IMR-90 (cell line): ENCODE measurements around the gene CDH13. TPM values are rescaled to one million over a fixed set of nuclear protein-coding genes. Genes with fewer than 3 reads are reported as not detected.

Experiments
- ATAC-seq: fragments of 200-7000 bp; cut with Tn5 transposase; 2 replicates; pipeline ENCODE4 v1.9.1; 2020; ENCODE audit warnings: low read depth, mild to moderate bottlenecking, moderate library complexity
- BruUV-seq: library from RNA; stranded (reverse); fragments of 400-500 nt; replicated peaks from 2 replicates; lab custom pipeline; 2021; lab: Mats Ljungman, UMichigan
- CTCF ChIA-PET: fragments of 300-600 bp; formaldehyde crosslinking; extraction: SDS; loops from one replicate; lab custom pipeline; 2021; ENCODE audit warnings: antibody characterized with exemption; lab: Yijun Ruan, JAX
- POLR2A ChIA-PET: fragments of 300-600 bp; sonication (Branson Sonifier 250); formaldehyde crosslinking; loops from one replicate; lab custom pipeline; 2022; ENCODE audit warnings: antibody characterized with exemption; ENCODE audit not compliant: unreplicated experiment; lab: Charles Lee
- DNase-seq: peaks from one replicate; pipeline ENCODE4 v3.0.0; 2013
- H2AFZ ChIP-seq: replicated peaks from 2 replicates; pipeline ENCODE3; 2013; ENCODE audit warnings: low read length, mild to moderate bottlenecking; ENCODE audit not compliant: poor library complexity
- H2AK5ac ChIP-seq: 2 replicates; pipeline ENCODE4 v1.6.1; 2013; ENCODE audit warnings: low read depth, low read length, inconsistent platforms
- H2AK9ac ChIP-seq: replicated peaks from 2 replicates; pipeline ENCODE3; 2013; ENCODE audit warnings: mild to moderate bottlenecking, low read depth, low read length, moderate library complexity; ENCODE audit not compliant: poor library complexity
- H2BK120ac ChIP-seq: 2 replicates; pipeline ENCODE4 v1.6.1; 2013; ENCODE audit warnings: low read depth, low read length, inconsistent platforms
- H2BK15ac ChIP-seq: 3 replicates; pipeline ENCODE4 v1.6.1; 2013; ENCODE audit warnings: low read depth, low read length, inconsistent platforms
- H2BK20ac ChIP-seq: 2 replicates; pipeline ENCODE4 v1.6.1; 2013; ENCODE audit warnings: low read depth, mild to moderate bottlenecking, inconsistent platforms, low read length, moderate library complexity
- H2BK5ac ChIP-seq: 2 replicates; pipeline ENCODE4 v1.6.1; 2013; ENCODE audit warnings: mild to moderate bottlenecking, low read depth, low read length, inconsistent platforms; ENCODE audit not compliant: poor library complexity, severe bottlenecking
- H3K14ac ChIP-seq: replicated peaks from 2 replicates; pipeline ENCODE4 v1.6.1; 2013; ENCODE audit warnings: low read depth, low read length, inconsistent platforms
- H3K18ac ChIP-seq: 2 replicates; pipeline ENCODE4 v1.6.1; 2013; ENCODE audit warnings: low read depth, low read length, control low read depth
- H3K23ac ChIP-seq: 2 replicates; pipeline ENCODE4 v1.6.1; 2013; ENCODE audit warnings: low read depth, low read length, inconsistent platforms
- H3K27ac ChIP-seq: 2 replicates; pipeline ENCODE4 v1.5.1; 2013; ENCODE audit warnings: mild to moderate bottlenecking, control low read depth, low read length; ENCODE audit not compliant: insufficient read depth
- H3K27me3 ChIP-seq: 2 replicates; pipeline ENCODE4 v1.6.1; 2013; ENCODE audit warnings: low read length; ENCODE audit not compliant: control insufficient read depth, insufficient read depth
- H3K36me3 ChIP-seq: 2 replicates; pipeline ENCODE4 v1.6.1; 2013; ENCODE audit warnings: low read length, mixed read lengths; ENCODE audit not compliant: control insufficient read depth, insufficient read depth
- H3K4ac ChIP-seq: 2 replicates; pipeline ENCODE4 v1.6.1; 2013; ENCODE audit warnings: low read depth, low read length, inconsistent platforms
- H3K4me1 ChIP-seq: 2 replicates; pipeline ENCODE4 v1.6.1; 2013; ENCODE audit warnings: low read length, mixed read lengths; ENCODE audit not compliant: control insufficient read depth, insufficient read depth
- H3K4me2 ChIP-seq: 2 replicates; pipeline ENCODE4 v1.6.1; 2013; ENCODE audit warnings: low read depth, mild to moderate bottlenecking, control low read depth, low read length, moderate library complexity
- H3K4me3 ChIP-seq: 2 replicates; pipeline ENCODE4 v1.5.1; 2013; ENCODE audit warnings: low read depth, mild to moderate bottlenecking, control low read depth, low read length, moderate library complexity; ENCODE audit not compliant: insufficient read depth
- H3K56ac ChIP-seq: 2 replicates; pipeline ENCODE4 v1.6.1; 2013; ENCODE audit warnings: low read length, inconsistent platforms; ENCODE audit not compliant: insufficient read depth; ENCODE audit errors: extremely low read depth
- H3K79me1 ChIP-seq, 2 experiments: 2 replicates each; pipeline ENCODE4 v1.6.1; 2013; ENCODE audit warnings: low read length in 2 of 2, inconsistent platforms in 1 of 2, low read depth in 1 of 2
- H3K9ac ChIP-seq: 2 replicates; pipeline ENCODE4 v1.6.1; 2013; ENCODE audit warnings: low read depth, low read length, control low read depth
- H3K9me1 ChIP-seq: 2 replicates; pipeline ENCODE4 v1.6.1; 2013; ENCODE audit warnings: low read length, inconsistent platforms; ENCODE audit not compliant: insufficient read depth
- H3K9me3 ChIP-seq: 2 replicates; pipeline ENCODE4 v1.6.1; 2013; ENCODE audit warnings: low read length; ENCODE audit not compliant: control insufficient read depth, insufficient read depth
- H4K20me1 ChIP-seq: 2 replicates; pipeline ENCODE4 v1.6.1; 2013; ENCODE audit warnings: low read length, inconsistent platforms; ENCODE audit not compliant: insufficient read depth
- H4K5ac ChIP-seq: 2 replicates; pipeline ENCODE4 v1.6.1; 2013; ENCODE audit warnings: mild to moderate bottlenecking, low read depth, low read length, control low read depth
- H4K8ac ChIP-seq, 2 experiments: 2 replicates each; pipeline ENCODE4 v1.6.1; 2013; ENCODE audit warnings: low read depth in 2 of 2, low read length in 2 of 2, control low read depth in 1 of 2, inconsistent platforms in 1 of 2
- H4K91ac ChIP-seq: 2 replicates; pipeline ENCODE4 v1.6.1; 2013; ENCODE audit warnings: low read depth, low read length, inconsistent platforms; ENCODE audit not compliant: insufficient read depth
- BHLHE40 ChIP-seq: fragments of 150-350 bp; IDR thresholded peaks from 2 replicates; pipeline ENCODE4 v1.6.1; 2016; ENCODE audit warnings: mild to moderate bottlenecking, low read depth, low read length
- CEBPB ChIP-seq: IDR thresholded peaks from 2 replicates; pipeline ENCODE4 v1.6.1; 2012; ENCODE audit warnings: low read depth, low read length, improper control_type of control experiment
- CHD1 ChIP-seq: IDR thresholded peaks from 2 replicates; pipeline ENCODE4 v1.6.1; 2012; ENCODE audit warnings: low read depth, low read length, improper control_type of control experiment
- CTCF ChIP-seq: conservative IDR thresholded peaks from 2 replicates; pipeline ENCODE4 v1.5.1; 2012; ENCODE audit warnings: mild to moderate bottlenecking, low read depth, low read length, improper control_type of control experiment
- FOS ChIP-seq: fragments of 150-350 bp; IDR thresholded peaks from 2 replicates; pipeline ENCODE4 v1.6.1; 2016; ENCODE audit warnings: low read depth, low read length
- MAFK ChIP-seq: IDR thresholded peaks from 2 replicates; pipeline ENCODE4 v1.6.1; 2012; ENCODE audit warnings: low read depth, low read length, improper control_type of control experiment
- MAZ ChIP-seq: IDR thresholded peaks from 2 replicates; pipeline ENCODE4 v1.6.1; 2012; ENCODE audit warnings: low read depth, mild to moderate bottlenecking, low read length, improper control_type of control experiment, moderate library complexity, borderline replicate concordance
- MXI1 ChIP-seq: IDR thresholded peaks from 2 replicates; pipeline ENCODE4 v1.6.1; 2012; ENCODE audit warnings: low read depth, mild to moderate bottlenecking, low read length, moderate library complexity, borderline replicate concordance
- NFE2L2 ChIP-seq: fragments of 150-350 bp; IDR thresholded peaks from 2 replicates; pipeline ENCODE4 v1.6.1; 2016; ENCODE audit warnings: low read depth, mild to moderate bottlenecking, low read length
- POLR2A ChIP-seq: IDR thresholded peaks from 2 replicates; pipeline ENCODE4 v1.6.1; 2012; ENCODE audit warnings: mild to moderate bottlenecking, low read depth, low read length
- RAD21 ChIP-seq: IDR thresholded peaks from 2 replicates; pipeline ENCODE4 v1.6.1; 2012; ENCODE audit warnings: low read length, improper control_type of control experiment
- RCOR1 ChIP-seq: IDR thresholded peaks from 2 replicates; pipeline ENCODE4 v1.6.1; 2012; ENCODE audit warnings: mild to moderate bottlenecking, low read length, improper control_type of control experiment; ENCODE audit not compliant: insufficient replicate concordance
- RFX5 ChIP-seq: IDR thresholded peaks from 2 replicates; pipeline ENCODE4 v1.8.0; 2012; ENCODE audit warnings: low read depth, mild to moderate bottlenecking, low read length, moderate library complexity
- SMC3 ChIP-seq: fragments of 150-350 bp; IDR thresholded peaks from 2 replicates; pipeline ENCODE4 v1.6.1; 2016; ENCODE audit warnings: low read depth, mild to moderate bottlenecking, antibody characterized with exemption, low read length, moderate library complexity
- USF2 ChIP-seq: fragments of 150-350 bp; IDR thresholded peaks from 2 replicates; pipeline ENCODE4 v1.6.1; 2017; ENCODE audit warnings: mild to moderate bottlenecking, antibody characterized with exemption, low read length, low read depth
- WGBS, 2 experiments: methylation state at CpG; one replicate each; pipeline versions ENCODE4 v1.1.5 to v1.1.7; 2013; ENCODE audit warnings: missing lambda C conversion rate in 2 of 2; ENCODE audit not compliant: insufficient read length in 1 of 2; ENCODE audit errors: extremely low coverage in 2 of 2; 5-methylcytosine and 5-hydroxymethylcytosine counted together
- dilution Hi-C: fragments of 300-500 bp; cut with HindIII; formaldehyde crosslinking; loops from one replicate; pipeline ENCODE4 v1.14.3; 2018; ENCODE audit warnings: low sequenced_read_pairs; ENCODE audit not compliant: unreplicated experiment
- in situ Hi-C: fragments of 300-500 bp; cut with MboI; formaldehyde crosslinking; loops from 3 replicates; pipeline ENCODE4 v1.14.3; 2019; ENCODE audit warnings: low sequenced_read_pairs, inconsistent platforms, mixed read lengths
- intact Hi-C: fragments of 100-400 bp; cut with micrococcal nuclease; formaldehyde crosslinking; loops from 2 replicates; pipeline ENCODE4 v1.10.0; 2022
- polyA plus RNA-seq, 3 experiments: library from polyadenylated mRNA; depleted of rRNA; stranded (reverse); fragments of >200 nt; gene quantifications; 2 replicates each; pipeline ENCODE4 v1.2.3, GENCODE V29; 2012; ENCODE audit warnings: low replicate concordance in 1 of 3
- total RNA-seq: library from RNA; depleted of rRNA; stranded (reverse); fragments of >200 nt; gene quantifications from 2 replicates; pipeline ENCODE4 v1.2.3, GENCODE V29; 2012
- TF ChIP-seq, protein P1 (sequence below): fragments of 150-350 bp; IDR thresholded peaks from 2 replicates; pipeline ENCODE4 v1.6.1; 2016; ENCODE audit warnings: low read depth, mild to moderate bottlenecking, low read length, moderate library complexity, borderline replicate concordance

Gene CDH13
- total and polyA plus RNA-seq, 2 of the 4 experiments (the other 2 are of a cell fraction) = 61.6 to 74.7 TPM

- in situ Hi-C loops (no loop called here), intact Hi-C loops (no loop called here), dilution Hi-C loops (no loop called here)
- no peaks in the 10 kb centered on the region for H3K27me3 ChIP-seq
- H2AFZ ChIP-seq = no peak overlapping the region
- H2BK20ac ChIP-seq = no peak overlapping the region
- no peak overlapping the region for H3K27ac ChIP-seq
- no peaks in the 10 kb centered on the region for H3K79me1 ChIP-seq
- BruUV-seq = no TSS peak
- no peak overlapping the region for H2AK9ac ChIP-seq
- no peaks in the 10 kb centered on the region for H3K4me1 ChIP-seq
- no CpG with 5 or more reads among the region's 2 CpGs for WGBS, 2 experiments
- H4K5ac ChIP-seq = no peak overlapping the region
- H4K20me1 ChIP-seq = no peaks in the 10 kb centered on the region
- H4K8ac ChIP-seq = no peak overlapping the region
- H3K14ac ChIP-seq = no peak overlapping the region
- no peak overlapping the region for H3K23ac ChIP-seq
- no peak overlapping the region for H2AK5ac ChIP-seq
- no peak overlapping the region for H2BK120ac ChIP-seq
- no peak overlapping the region for H3K18ac ChIP-seq
- H4K91ac ChIP-seq = no peak overlapping the region
- H3K36me3 ChIP-seq = no peaks in the 10 kb centered on the region
- ChIA-PET CTCF (interaction anchor here (1.1 kb wide), 1 partner anchor 11 kb away, joined by 3 read pairs; no protein-coding TSS in a partner anchor), POLR2A (no interaction called here)
- no peak overlapping the region for H2BK5ac ChIP-seq
- H3K4ac ChIP-seq = no peak overlapping the region
- 0 out of 2 replicates have a peak, but pooled peaks cover 3% of the 10 kb centered on the region for H3K9me1 ChIP-seq
- H3K9me3 ChIP-seq = no peaks in the 10 kb centered on the region
- ATAC-seq (no peak), DNase-seq (peak; percentile 42)
- no peak overlapping the region for H3K56ac ChIP-seq
- no peak overlapping the region for H3K4me2 ChIP-seq
- H3K4me3 ChIP-seq = no peak overlapping the region
- TF ChIP-seq RAD21 (no peak), NFE2L2 (no peak), RFX5 (no peak), CHD1 (no peak), POLR2A (no peak), CEBPB (no peak), SMC3 (no peak), BHLHE40 (no peak), MAZ (no peak), FOS (no peak), USF2 (no peak), MXI1 (no peak), MAFK (no peak), CTCF (no peak), RCOR1 (no peak)
- TF ChIP-seq, protein P1, sequence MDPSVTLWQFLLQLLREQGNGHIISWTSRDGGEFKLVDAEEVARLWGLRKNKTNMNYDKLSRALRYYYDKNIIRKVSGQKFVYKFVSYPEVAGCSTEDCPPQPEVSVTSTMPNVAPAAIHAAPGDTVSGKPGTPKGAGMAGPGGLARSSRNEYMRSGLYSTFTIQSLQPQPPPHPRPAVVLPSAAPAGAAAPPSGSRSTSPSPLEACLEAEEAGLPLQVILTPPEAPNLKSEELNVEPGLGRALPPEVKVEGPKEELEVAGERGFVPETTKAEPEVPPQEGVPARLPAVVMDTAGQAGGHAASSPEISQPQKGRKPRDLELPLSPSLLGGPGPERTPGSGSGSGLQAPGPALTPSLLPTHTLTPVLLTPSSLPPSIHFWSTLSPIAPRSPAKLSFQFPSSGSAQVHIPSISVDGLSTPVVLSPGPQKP = no peak
- H3K9ac ChIP-seq = no peak overlapping the region
- no peak overlapping the region for H2BK15ac ChIP-seq
Observed at GRCh38 chr16:83315271-83315670, 688.5 kb downstream of the CDH13 start.
